Endothelial cell of umbilical vein (primary cell): Measurements from ENCODE around the gene KCNJ3. TPM values are rescaled to one million over a fixed set of nuclear protein-coding genes. Genes with fewer than 3 reads are reported as not detected.

Experiments used
- BruUV-seq: library from RNA; stranded (reverse); fragments of 400-500 nt; replicated peaks from 2 replicates; lab custom pipeline; 2021; lab: Mats Ljungman, UMichigan
- CTCF ChIA-PET: fragments of 300-600, 350-600 bp; sonication (Branson Sonifier 250); formaldehyde crosslinking; loops from one replicate; lab custom pipeline; 2021; ENCODE audit warnings: antibody characterized with exemption, inconsistent platforms; lab: Charles Lee
- POLR2A ChIA-PET: fragments of 300-600, 350-600 bp; sonication (Branson Sonifier 250); formaldehyde crosslinking; loops from one replicate; lab custom pipeline; 2021; ENCODE audit warnings: antibody characterized with exemption, inconsistent platforms; lab: Charles Lee
- DNase-seq: peaks from one replicate; pipeline ENCODE4 v3.0.0-alpha.2; 2011; ENCODE audit warnings: low read depth, low spot score
- FAIRE-seq: peaks from 2 replicates; lab custom pipeline; 2011; peaks lifted over from hg19 to GRCh38; lab: Jason Lieb, UNC
- H2AFZ ChIP-seq: 2 replicates; pipeline ENCODE4 v1.6.0; 2012; ENCODE audit warnings: low read depth, low read length, control low read depth, inconsistent platforms
- H3K27ac ChIP-seq: 2 replicates; pipeline ENCODE4 v1.5.1; 2011; ENCODE audit warnings: low read depth, mild to moderate bottlenecking, control low read depth, low read length, moderate library complexity; ENCODE audit not compliant: insufficient read depth
- H3K27me3 ChIP-seq, 2 experiments: 2 replicates each; pipeline versions ENCODE4 v1.6.0 to v1.6.1; 2011; ENCODE audit warnings: low read length in 2 of 2, mixed read lengths in 1 of 2; ENCODE audit not compliant: control insufficient read depth in 2 of 2, insufficient read depth in 2 of 2
- H3K36me3 ChIP-seq, 2 experiments: 2 replicates in 1 of 2; 3 replicates in 1 of 2; pipeline ENCODE4 v1.5.1; 2011; ENCODE audit warnings: low read length in 2 of 2, mild to moderate bottlenecking in 1 of 2, moderate library complexity in 1 of 2; ENCODE audit not compliant: control insufficient read depth in 2 of 2, insufficient read depth in 2 of 2; ENCODE audit errors: extremely low read depth in 1 of 2
- H3K4me1 ChIP-seq: 3 replicates; pipeline ENCODE4 v1.5.1; 2011; ENCODE audit warnings: mild to moderate bottlenecking, low read length; ENCODE audit not compliant: control insufficient read depth, insufficient read depth; ENCODE audit errors: extremely low read depth
- H3K4me2 ChIP-seq: 2 replicates; pipeline ENCODE4 v1.6.1; 2011; ENCODE audit warnings: low read length, control low read depth, mixed read lengths; ENCODE audit not compliant: insufficient read depth
- H3K4me3 ChIP-seq, 3 experiments: fragments of 200-600 bp in 1 of 3; sonication (generic), shearing (Covaris generic) in 1 of 3; replicated peaks in 1 of 3; 2 replicates each; pipeline ENCODE4 v1.5.1; 2011 to 2016; ENCODE audit warnings: control low read depth in 3 of 3, low read length in 3 of 3, mild to moderate bottlenecking in 2 of 3, inconsistent platforms in 1 of 3, low read depth in 1 of 3, moderate library complexity in 1 of 3; ENCODE audit not compliant: insufficient read depth in 1 of 3
- H3K79me2 ChIP-seq: 2 replicates; pipeline ENCODE4 v1.6.0; 2012; ENCODE audit warnings: low read length, inconsistent platforms; ENCODE audit not compliant: control insufficient read depth, insufficient read depth
- H3K9ac ChIP-seq: replicated peaks from 2 replicates; pipeline ENCODE3; 2011; ENCODE audit warnings: low read length, control low read depth; ENCODE audit not compliant: insufficient read depth; ENCODE audit errors: extremely low read depth
- H3K9me1 ChIP-seq: replicated peaks from 3 replicates; pipeline ENCODE4 v1.6.0; 2011; ENCODE audit warnings: mild to moderate bottlenecking, low read length; ENCODE audit not compliant: control insufficient read depth, insufficient read depth; ENCODE audit errors: extremely low read depth
- H3K9me3 ChIP-seq: replicated peaks from 2 replicates; pipeline ENCODE4 v1.5.1; 2012; ENCODE audit warnings: low read length, inconsistent platforms; ENCODE audit not compliant: control insufficient read depth, insufficient read depth
- H4K20me1 ChIP-seq: replicated peaks from 2 replicates; pipeline ENCODE3; 2011; ENCODE audit warnings: mild to moderate bottlenecking, low read length; ENCODE audit not compliant: control insufficient read depth, insufficient read depth; ENCODE audit errors: extremely low read depth
- CTCF ChIP-seq, 2 donors: IDR thresholded peaks; 1 replicate in 1 of 2; 2 replicates in 1 of 2; pipeline ENCODE4 v1.5.1; 2011; ENCODE audit warnings: low read length in 2 of 2, mild to moderate bottlenecking in 2 of 2, moderate library complexity in 2 of 2, control low read depth in 1 of 2, inconsistent platforms in 1 of 2, low read depth in 1 of 2; ENCODE audit not compliant: insufficient read depth in 1 of 2; ENCODE audit errors: extremely low read depth in 1 of 2
- EZH2 ChIP-seq: IDR thresholded peaks from 2 replicates; pipeline ENCODE4 v1.6.1; 2012; ENCODE audit warnings: borderline replicate concordance, low read depth, mild to moderate bottlenecking, moderate library complexity, low read length, inconsistent platforms; ENCODE audit not compliant: severe bottlenecking
- FOS ChIP-seq: IDR thresholded peaks from 2 replicates; pipeline ENCODE4 v1.6.1; 2011; ENCODE audit warnings: mild to moderate bottlenecking, low read length, moderate library complexity, borderline replicate concordance; ENCODE audit not compliant: insufficient read depth
- GATA2 ChIP-seq: IDR thresholded peaks from 2 replicates; pipeline ENCODE4 v1.7.0; 2011; ENCODE audit warnings: low read depth, mild to moderate bottlenecking, moderate library complexity, mixed read lengths, low read length; ENCODE audit not compliant: insufficient read length, insufficient read depth
- JUN ChIP-seq: IDR thresholded peaks from 2 replicates; pipeline ENCODE4 v1.6.1; 2011; ENCODE audit warnings: borderline replicate concordance, low read depth; ENCODE audit not compliant: insufficient read length, insufficient read depth
- MAX ChIP-seq: IDR thresholded peaks from 2 replicates; pipeline ENCODE4 v1.6.1; 2011; ENCODE audit not compliant: insufficient read depth, insufficient read length
- MYC ChIP-seq: IDR thresholded peaks from one replicate; pipeline ENCODE4 v1.6.1; 2011; ENCODE audit warnings: mild to moderate bottlenecking, low read depth, low read length
- POLR2A ChIP-seq: IDR thresholded peaks from 2 replicates; pipeline ENCODE4 v1.6.1; 2012; ENCODE audit warnings: low read depth, mild to moderate bottlenecking, control low read depth, low read length
- POLR2AphosphoS5 ChIP-seq: IDR thresholded peaks from 2 replicates; pipeline ENCODE4 v1.6.1; 2012; ENCODE audit warnings: low read depth, mild to moderate bottlenecking, control low read depth, low read length, moderate library complexity; ENCODE audit not compliant: insufficient read depth
- dilution Hi-C: fragments of 300-500 bp; cut with MboI; formaldehyde crosslinking; loops from one replicate; pipeline ENCODE4 v1.15.0; 2019; ENCODE audit warnings: low sequenced_read_pairs; ENCODE audit not compliant: extremely low pct_ligation_motif_present
- intact Hi-C: fragments of 100-400 bp; cut with micrococcal nuclease; formaldehyde crosslinking; loops from one replicate; pipeline ENCODE4 v1.10.0; 2022
- polyA plus RNA-seq, 4 experiments: library from polyadenylated mRNA; depleted of rRNA in 3 of 4; stranded (reverse) in 3 of 4; unstranded in 1 of 4; fragments of >200 nt; gene quantifications; 2 replicates each; pipeline versions ENCODE4 v1.2.1 to v1.2.3, GENCODE V29; 2011 to 2012; ENCODE audit warnings: missing spikeins in 1 of 4
- total RNA-seq: library from RNA; stranded (reverse); gene quantifications from 2 replicates; pipeline ENCODE4 v1.2.3, GENCODE V29; 2021

Gene KCNJ3
- total and polyA plus RNA-seq, 2 donors (not counting 3 experiments of a cell fraction or from before 2014, with no cell fraction given): not detected

GRCh38 chr2:154886316-154886715 lies 187.8 kb downstream of the KCNJ3 start:
- no peaks in the 10 kb centered on the region for H3K36me3 ChIP-seq
- TF ChIP-seq POLR2AphosphoS5 (no peak), JUN (no peak), POLR2A (no peak), MYC (no peak), CTCF (IDR thresholded peaks at IDR 0.05; ENCODE audit: extremely low read depth in 1 of 2, insufficient read depth in 1 of 2, low read depth in 1 of 2, low read length in 2 of 2) (no peak), EZH2 (no peak), MAX (no peak), GATA2 (no peak), FOS (no peak)
- peaks cover 2% of the 10 kb centered on the region for H4K20me1 ChIP-seq
- no peaks in the 10 kb centered on the region for H3K27me3 ChIP-seq
- H3K9me3 ChIP-seq: no peaks in the 10 kb centered on the region
- no peaks in the 10 kb centered on the region for H3K79me2 ChIP-seq
- no peak overlapping the region for H3K9ac ChIP-seq
- H3K4me2 ChIP-seq: no peak overlapping the region
- CTCF ChIA-PET: no interaction called here
- H2AFZ ChIP-seq: no peak overlapping the region
- FAIRE-seq: no peak
- peaks cover 2% of the 10 kb centered on the region for H3K4me1 ChIP-seq
- no TSS peak for BruUV-seq
- POLR2A ChIA-PET: no interaction called here
- dilution Hi-C loops (no loop called here), intact Hi-C loops (no loop called here)
- no peak overlapping the region for H3K4me3 ChIP-seq
- H3K27ac ChIP-seq: no peak overlapping the region
- no peaks in the 10 kb centered on the region for H3K9me1 ChIP-seq
- no peak for DNase-seq
